Stimulated activated naive CD4-positive, alpha-beta T cell treated with Interleukin-2 at 50 U/mL for 16 hours (primary cell): ENCODE measurements around the gene TOMM7.
"Not testable (repeated sequence)": the region's sequence is repeated elsewhere in the genome, so short reads cannot be mapped to it uniquely, and the experiment has no call there.

Experiments used
- DNase-seq: peaks from one replicate; lab custom pipeline; 2025; lab: John Stamatoyannopoulos, UW

TOMM7 gene

DNA sequence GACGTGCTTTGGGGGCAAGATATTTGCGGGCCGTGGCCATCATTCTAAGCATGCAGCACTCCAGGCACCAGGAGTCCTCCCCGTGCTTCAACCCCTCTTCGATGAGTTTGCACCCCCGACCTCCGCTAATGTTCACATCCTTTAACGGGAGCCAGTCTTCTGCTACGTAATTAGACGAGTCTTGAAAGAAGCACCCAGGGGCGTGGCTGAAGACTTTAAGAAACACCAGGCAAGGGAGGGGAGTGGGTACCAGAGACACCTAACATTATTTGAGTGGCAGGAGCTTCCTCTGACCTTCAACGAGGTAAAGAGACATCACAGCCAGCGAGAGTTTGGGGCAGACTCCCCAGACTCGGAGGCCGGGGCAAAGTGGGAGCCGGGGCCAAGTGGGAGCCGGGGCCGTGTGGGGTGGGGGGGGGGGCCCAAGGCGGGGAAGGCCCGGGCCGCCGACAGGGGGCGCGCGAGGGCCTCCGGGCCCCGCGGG lies 31.1 kb upstream of the TOMM7 start:
- DNase-seq: peak; percentile 60

DNA sequence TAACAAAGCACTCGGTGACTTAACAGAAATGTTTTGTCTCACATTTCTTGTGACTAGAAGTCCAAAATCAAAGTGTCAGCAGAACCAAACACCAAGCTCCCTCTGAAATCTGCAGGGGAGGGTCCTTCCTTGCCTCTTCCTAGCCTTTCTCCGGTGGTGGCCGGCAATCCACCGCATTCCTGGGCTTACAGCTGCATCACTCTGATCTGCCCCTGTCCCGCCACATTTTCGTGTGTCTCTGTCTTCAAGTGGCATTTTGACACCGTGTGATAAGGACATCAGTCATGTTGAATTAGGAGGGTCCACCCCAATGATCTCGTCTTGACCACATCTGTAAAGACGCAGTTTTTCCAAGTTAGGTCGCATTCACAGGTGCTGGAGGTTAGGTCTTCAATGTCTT lies 30.5 kb upstream of the TOMM7 start:
- no peak for DNase-seq

DNA sequence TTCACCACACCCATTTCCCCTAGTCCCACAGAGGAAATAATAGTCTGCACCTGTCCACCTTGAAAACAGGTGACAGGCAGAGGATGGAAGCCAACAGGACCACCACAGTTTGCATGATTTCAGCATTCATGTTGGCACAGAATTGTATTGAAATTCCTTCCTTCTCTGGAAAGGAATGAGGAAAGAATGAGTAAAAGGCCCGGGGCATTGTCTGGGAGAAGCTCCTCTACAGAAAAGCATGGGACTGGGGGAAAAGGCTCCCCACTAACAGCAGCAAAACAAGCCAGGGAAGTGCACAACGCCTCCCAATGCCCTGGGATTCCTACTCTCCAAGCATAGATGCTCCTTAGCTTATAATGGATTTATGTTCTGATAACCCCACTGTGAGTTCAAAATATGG lies 28.5 kb upstream of the TOMM7 start:
- DNase-seq: no peak

DNA sequence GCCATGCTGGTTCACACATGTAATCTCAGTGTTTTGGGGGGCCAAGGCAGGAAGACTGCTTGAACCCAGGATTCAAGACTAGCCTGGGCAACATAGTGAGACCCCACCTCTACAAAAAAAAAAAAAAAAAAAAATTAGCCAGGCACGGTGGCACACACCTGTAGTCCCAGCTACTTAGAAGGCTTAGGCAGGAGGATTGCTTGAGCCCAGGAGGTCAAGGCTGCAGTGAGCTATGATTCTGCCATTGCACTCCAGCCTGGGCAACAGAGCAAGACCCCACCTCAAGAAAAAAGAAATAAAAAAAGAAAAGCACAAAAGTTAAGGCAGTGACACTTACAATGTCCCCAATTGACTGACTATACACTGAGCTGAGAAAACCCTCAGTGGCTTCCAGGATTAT lies 27.7 kb upstream of the TOMM7 start:
- DNase-seq: not testable (repeated sequence)

DNA sequence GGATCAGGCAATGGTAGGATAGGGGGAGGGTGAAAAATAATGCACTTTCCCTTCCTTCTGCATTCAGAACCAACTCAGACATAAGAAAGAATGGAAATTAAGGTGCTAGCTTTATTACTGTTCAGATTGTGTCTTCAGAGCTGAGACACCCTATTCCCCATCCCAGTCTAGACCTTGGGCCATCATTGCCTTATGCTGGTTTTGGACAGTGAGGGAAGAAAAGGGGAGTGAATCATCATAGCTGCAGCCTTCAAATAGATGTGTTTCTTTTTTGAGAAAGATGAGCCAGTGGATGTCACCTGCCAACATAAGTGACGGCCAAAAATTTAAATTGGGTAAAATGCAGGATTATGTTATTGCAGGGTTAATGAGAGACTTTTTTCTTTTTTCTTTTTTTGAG lies 27.0 kb upstream of the TOMM7 start:
- no peak for DNase-seq

DNA sequence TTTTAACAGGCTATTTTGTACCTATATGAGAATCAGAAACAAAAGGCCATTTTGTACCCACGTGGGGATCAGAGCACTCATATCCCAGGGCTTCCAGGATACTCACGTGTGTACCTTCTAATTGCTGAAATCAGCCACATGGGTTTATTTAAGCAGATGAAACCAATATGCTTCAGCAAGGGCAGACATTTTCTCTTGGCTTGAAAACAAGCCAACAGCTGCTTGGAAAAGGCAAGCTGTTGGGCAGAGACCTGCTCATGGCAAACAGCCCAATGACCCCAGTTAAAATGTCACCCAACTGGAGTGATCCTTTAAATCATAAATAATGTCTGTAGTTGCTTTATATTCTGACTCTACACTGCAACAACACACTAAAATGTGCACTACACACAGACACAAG lies 26.5 kb upstream of the TOMM7 start:
- DNase-seq: no peak

DNA sequence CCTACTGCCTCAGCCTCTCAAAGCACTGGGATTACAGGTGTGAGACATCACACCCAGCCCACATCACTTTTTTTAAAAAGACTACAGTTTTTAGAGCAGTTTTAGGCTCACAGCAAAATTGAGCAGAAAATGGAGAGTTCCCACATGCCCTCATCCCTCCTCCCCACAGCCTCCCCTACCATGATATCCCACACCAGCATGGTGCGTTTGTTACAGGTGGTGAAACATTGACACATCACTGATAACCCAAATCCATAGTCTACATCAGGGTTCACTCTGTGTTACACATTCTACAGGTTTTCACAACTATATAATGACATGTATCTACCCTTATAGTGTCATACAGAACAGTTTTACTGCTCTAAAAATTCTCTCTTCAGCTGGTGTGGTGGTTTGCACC lies 24.3 kb upstream of the TOMM7 start:
- DNase-seq: no peak

DNA sequence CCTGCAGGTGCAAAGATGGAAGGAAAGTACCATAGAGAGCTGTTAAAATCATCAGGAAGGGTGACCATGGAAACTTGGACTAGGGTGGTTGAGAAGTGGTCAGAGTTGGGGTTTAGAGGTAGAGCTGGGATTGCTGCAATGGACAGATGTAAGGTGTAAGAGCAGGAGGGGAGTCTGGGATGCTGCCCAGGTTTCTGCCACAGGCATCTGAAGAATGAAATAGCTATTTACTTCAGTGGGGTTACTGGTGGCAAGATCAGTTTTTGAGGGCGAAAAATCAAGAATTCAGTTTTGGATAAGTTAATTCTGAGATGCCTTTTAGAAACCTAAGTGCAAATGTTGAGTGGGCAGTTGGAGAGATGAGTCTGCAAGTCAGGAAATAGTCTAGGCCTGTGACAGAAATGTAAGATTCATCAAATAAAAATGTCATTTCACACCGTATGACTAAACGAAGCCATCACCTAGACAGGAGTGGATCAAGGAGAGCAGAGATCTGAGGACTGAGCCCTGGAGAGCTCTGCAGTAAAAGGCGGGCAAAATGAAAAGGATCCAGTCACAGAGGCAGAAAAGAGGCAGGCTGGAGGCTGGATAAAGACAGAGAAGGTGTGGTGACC lies 22.7 kb upstream of the TOMM7 start:
- DNase-seq: no peak

DNA sequence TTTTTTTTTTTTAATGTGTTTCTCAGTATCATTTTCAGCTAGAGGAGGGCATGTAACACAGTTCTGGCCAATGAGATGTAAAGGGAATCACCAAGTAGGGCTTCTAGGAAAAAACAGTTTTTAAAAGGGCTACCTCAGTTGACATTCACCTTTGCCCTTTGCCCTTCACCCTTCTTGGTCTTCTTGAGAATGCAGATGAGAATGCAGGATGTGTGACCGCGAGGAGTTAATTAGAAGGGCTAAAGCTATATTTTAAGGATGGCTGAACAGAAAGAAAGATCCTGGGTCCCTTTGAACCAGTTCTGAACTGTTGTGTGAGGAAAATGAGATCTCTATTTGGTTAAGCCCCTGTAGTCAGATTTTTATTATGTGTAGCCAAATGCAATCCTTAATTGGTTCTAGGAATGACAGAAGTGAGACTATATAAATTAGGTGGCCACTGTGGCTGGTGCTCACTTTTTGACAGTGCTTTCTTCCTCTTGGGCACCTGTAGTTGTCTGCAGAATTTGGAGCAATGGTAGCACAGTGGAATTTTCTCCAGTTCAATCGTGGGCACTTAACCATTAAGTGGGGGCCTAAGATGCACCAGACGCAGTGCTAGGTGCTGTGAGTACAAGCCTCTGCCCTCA lies 21.1 kb upstream of the TOMM7 start:
- DNase-seq: no peak

DNA sequence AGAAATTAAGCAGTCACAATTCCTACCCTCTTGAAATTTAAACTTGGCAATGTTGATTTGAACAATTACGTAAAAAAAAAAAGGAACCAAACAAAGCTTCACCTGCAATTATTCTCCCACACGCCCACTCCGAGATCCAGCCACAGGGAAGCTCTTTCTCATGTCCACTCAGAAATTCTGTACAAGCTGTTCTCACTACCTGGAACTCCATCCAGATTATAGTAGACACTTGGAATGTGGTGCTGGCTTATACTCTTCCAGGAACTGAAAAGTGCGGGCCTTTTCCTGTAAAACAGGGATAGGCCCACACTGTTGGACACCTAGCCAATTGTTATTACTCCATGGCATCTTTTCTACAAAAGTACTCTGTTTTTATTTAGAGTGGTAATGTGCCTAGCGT lies 20.3 kb upstream of the TOMM7 start:
- no peak for DNase-seq

DNA sequence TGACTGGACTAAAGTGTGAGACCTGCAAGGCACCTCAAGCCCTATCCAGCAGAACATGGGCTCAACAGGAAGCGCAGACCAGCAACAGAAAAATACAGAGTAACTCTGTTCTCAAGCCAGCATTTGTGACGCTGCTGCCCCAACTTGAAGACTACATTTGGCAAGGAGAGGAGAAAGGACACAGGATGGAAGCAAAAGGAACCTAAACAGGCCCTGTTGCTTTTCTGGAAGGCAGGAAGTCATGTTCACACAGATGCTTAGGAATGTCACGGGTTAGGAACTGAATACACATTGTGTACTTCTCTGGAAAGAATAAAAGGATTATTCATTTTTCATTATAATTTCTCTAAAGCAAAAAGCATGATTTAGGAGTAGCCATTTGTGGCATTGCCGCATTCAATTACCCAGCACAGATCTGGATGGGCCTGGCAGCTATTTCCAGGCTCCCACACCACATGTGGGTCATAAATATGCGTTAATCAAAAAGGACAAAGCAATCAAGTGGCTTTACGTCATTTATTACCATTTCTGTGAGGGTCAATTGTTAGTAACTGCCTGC lies 19.8 kb upstream of the TOMM7 start:
- DNase-seq: no peak

DNA sequence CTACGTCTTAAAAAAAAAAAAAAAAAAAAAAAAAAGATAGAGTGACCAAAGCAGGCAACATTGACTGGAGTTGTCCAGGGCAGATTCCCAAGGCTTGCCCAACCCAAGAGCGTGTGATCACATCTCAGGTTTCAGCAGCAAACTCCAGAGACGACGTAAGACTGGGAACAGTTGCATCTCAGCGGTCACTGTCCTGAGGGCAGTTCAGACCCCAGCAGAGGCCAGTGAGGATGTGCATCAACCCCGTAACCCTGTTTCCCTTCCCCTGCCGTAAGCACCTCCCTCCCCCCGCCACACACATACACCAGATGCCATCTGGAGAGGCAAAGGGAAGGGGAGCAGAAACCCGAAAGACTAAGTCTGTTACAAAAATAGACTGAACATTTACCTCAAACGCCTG lies 19.3 kb upstream of the TOMM7 start:
- DNase-seq: no peak

DNA sequence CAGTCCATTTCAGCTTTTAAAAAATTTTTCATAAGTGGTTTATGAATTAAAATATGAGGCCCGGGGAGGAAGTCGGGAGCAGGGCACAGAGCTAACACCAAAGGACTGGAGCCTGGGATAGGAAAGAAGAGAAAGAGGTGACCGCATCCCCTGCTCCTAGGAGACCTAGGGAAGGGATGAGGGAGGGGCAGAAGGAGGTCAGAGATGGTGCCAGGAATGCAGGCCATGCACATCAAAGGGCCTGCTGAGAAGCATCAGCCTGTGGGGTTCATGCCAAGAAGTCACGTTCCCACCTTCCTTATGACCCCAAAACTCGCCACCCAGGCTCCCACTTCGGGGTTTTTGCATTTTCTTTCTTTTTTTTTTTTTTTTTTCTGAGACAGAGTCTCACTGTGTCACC lies 14.7 kb upstream of the TOMM7 start:
- no peak for DNase-seq

DNA sequence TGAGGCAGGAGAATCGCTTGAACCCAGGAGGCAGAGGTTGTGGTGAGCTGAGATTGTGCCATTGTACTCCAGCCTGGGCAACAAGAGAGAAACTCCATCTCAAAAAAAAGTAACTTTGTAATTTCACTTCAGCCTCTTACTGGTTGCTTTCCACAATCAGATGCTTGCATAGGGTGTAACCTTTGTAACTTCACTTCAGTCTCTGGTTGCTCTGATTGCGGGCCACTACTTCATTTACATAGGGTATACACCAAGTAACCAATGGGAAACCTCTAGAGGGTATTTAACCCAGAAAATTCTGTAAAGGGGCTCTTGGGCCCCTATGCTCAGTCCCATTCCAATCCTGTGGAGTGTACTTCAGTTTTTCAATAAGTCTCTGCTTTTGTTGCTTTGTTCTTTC lies 13.9 kb upstream of the TOMM7 start:
- DNase-seq: not testable (repeated sequence)

DNA sequence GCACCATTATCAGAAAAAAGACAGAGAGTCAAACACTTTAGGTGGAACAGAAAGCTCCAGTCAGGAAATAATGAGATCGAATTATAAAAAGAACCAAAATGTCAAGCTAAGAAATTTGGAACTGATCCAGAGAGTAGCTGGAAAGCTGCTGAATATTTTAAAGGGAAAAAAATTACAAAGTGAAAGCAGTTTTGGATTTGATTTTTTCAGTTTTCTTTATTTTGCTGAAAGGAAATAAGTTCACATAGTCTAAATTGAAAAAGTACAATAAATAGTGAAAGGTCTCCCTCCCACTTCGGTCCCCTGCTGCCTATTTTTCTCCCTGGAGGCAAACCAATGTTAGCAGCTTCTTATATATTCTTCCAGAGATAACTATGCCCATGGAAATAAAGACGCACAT lies 11.3 kb upstream of the TOMM7 start:
- no peak for DNase-seq

DNA sequence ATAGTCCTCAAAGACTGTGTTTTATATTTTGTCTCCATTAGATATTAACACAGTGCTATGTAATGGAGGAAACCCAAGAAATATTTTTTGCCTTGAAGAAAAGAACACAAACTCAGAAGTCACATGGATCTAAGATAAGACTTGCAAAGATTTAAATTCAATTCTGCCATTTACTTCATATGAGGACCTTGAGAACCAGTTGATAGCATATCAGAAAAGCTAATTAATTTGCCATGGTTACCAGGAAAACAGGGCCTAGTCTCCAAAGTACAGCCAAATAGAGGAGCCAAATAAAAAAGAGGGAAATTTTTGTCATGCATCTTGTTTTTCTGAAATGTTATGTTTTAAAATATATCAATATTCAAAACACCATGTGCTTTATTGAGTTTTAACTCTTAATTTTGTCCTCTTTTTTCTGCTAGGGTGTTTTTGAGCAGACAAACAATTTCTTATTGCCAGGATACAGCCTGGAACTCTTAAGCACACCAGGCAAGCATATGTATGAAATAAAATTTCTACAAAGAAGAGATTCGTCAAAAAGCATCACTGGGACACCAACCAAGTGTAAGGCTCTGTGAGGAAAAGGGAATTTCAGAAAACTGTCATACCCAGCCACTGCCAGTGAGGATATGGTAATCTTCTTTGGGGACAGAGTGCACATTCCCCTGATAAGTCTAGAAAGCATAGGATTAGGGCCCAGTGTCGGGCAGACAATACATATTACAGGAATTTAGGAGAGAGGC lies 10.6 kb upstream of the TOMM7 start:
- no peak for DNase-seq

DNA sequence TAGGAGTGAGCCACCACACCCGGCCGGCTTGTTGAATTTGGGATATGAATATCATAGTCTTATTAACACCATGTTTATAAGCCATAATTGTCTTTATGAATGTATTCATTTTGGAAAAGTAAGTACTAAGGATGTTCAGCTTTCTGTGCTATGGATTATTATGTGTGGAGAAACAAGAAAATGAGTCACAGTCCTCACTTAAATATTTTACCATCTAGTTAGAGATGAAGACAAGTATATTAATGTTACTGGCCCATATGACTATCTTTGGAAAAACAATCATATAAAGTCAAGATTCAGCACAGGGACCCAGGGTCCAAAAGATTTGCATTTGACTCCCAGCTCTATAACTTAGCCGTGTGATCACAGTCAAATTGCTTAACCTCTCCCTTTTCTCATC lies 9.8 kb upstream of the TOMM7 start:
- DNase-seq: no peak

DNA sequence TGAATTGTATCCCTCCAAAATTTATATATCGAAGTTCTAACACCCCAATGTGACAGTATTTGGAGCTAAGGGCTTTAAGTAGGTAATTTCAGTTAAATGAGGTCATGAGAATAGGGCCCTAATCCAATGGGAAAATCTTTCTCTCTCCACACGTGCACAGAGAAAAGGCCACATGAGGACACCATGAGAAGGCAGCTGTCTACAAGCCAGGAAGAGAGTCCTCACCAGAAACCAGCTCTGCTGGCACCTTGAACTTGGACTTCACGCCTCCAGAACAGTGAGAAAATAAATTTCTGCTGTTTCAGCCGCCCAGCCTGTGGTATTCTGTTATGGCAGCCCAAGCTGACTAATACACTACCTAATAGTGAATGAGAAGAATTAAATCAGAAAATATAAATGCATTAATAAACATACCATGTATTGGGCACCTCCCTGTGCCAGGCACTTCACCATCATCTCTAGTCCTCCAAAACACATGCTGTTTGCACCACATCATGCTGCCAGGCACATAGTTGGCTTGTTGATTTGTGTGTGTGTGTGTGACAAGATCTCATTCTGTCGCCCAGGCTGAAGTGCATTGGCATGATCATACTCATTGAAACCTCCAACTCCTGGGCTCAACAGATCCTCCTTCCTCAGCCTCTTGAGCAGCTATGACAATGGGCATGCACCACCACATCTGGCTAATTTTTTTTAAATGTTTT lies 9.1 kb upstream of the TOMM7 start:
- no peak for DNase-seq

DNA sequence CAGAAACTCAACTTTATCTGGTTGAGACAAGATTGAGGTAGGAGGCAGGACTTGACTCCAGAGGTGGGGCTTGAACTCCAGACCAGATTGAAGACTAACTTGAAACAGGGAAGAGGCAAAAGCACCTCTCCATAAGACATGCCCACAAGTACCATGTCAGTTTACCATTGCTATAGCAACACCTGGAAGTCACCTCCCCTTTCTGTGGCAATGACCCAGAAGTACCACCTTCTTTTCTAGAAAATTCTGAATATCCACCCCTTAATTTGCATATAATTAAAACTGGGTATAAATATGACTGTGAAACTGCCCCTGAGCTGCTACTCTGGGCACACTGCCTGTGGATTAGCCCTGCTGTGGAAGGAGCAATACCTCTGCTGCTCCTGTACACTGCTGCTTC lies 4.9 kb upstream of the TOMM7 start:
- DNase-seq: no peak

DNA sequence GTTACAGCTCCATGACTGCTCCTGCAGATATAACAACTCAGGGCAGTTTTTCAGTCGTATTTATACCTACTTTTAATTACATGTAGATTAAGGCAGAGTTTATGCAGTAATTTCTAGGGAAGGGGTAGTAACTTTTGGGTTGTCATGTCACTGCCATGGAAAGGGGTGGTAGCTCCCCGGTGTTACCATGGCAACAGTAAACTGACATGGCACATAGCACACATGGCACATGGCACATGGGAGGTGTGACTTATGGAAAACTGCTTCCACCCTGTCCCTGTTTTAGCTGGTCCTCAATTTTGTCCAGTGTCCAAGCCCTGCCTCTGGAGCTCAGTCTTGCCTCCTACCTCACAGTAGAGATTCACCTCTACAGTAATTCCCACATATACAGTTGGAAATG lies 3.9 kb upstream of the TOMM7 start:
- no peak for DNase-seq

DNA sequence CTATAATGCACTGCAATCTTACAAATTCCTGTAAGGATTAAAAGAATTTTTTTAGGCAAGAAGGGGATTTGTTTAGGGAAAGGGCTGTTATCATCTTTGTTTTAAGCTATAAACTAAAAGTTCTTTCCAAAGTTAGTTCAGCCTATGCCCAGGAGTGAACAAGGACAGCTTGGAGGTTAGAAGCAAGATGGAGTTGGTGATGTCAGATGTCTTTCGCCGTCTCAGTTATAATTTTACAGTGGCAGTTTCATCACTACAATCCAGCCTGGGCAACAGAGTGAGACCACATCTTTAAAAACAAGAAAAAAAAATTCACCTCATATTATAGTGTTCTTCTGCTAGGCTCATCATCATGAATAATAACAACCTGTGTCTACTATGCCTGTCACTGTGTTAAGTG lies 2.1 kb upstream of the TOMM7 start:
- DNase-seq: no peak

DNA sequence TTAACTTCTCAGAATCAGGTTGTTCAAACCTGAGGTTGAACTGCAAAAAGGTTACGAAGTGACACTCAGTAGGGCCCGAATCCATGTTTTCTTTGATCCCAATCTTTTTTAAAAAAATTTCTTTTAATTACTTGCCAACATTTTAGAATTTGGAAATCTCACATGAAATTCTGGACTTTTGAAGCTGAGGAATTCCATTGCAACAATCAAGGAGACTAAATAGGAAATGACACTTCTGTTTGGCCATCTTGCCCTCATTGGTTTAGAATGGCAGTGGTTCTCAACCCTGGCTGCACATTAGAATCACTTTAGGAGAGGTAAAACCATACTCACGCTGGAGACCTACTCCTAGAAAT lies 471 bp upstream of the TOMM7 start:
- DNase-seq: no peak
